AG04449 (cell line): ENCODE results near the gene UGT3A2.
"Not testable (repeated sequence)": the region's sequence is repeated elsewhere in the genome, so short reads cannot be mapped to it uniquely, and the experiment has no call there.

Source experiments
- CTCF ChIA-PET: fragments of 350-600 bp; formaldehyde crosslinking; extraction: SDS; loops from one replicate; lab custom pipeline; 2021; ENCODE audit warnings: antibody characterized with exemption; lab: Yijun Ruan, JAX
- POLR2A ChIA-PET: fragments of 400-600, 350-600 bp; formaldehyde crosslinking; extraction: SDS; loops from one replicate; lab custom pipeline; 2020; ENCODE audit warnings: antibody characterized with exemption, inconsistent platforms; lab: Yijun Ruan, JAX
- DNase-seq: peaks from one replicate; pipeline ENCODE4 v3.0.0-alpha.2; 2010; ENCODE audit warnings: low read depth, low spot score
- H3K4me3 ChIP-seq: 2 replicates; pipeline ENCODE4 v1.5.1; 2011; ENCODE audit warnings: low read depth, mild to moderate bottlenecking, control low read depth, low read length
- CTCF ChIP-seq: IDR thresholded peaks from one replicate; pipeline ENCODE4 v1.5.1; 2011; ENCODE audit warnings: mild to moderate bottlenecking, moderate library complexity, low read length, control low read depth, inconsistent platforms; ENCODE audit not compliant: insufficient read depth; ENCODE audit errors: missing control alignments

Gene UGT3A2

GRCh38 chr5:36045895-36046294 lies 20.8 kb downstream of the UGT3A2 start:
- no peak for TF ChIP-seq CTCF
- CTCF ChIA-PET: no interaction called here
- POLR2A ChIA-PET: no interaction called here
- no peak for DNase-seq
- no peak overlapping the region for H3K4me3 ChIP-seq

- no peak overlapping the region for H3K4me3 ChIP-seq
- POLR2A ChIA-PET: no interaction called here
- DNase-seq: no peak
- CTCF ChIA-PET: no interaction called here
- TF ChIP-seq CTCF: no peak
These were observed 25.2 kb downstream of the UGT3A2 start for GRCh38 chr5:36041537-36041845.

- H3K4me3 ChIP-seq: no peak overlapping the region
- ChIA-PET POLR2A (no interaction called here), CTCF (no interaction called here)
- TF ChIP-seq CTCF: no peak
- DNase-seq: no peak
These were observed 25.8 kb downstream of the UGT3A2 start for GRCh38 chr5:36040651-36041536.

- DNase-seq: no peak
- TF ChIP-seq CTCF: no peak
- H3K4me3 ChIP-seq: no peak overlapping the region
- CTCF ChIA-PET: no interaction called here
- POLR2A ChIA-PET: no interaction called here
These were observed 31.0 kb downstream of the UGT3A2 start for GRCh38 chr5:36035696-36036095.

- POLR2A ChIA-PET, H3K4me3 ChIP-seq, CTCF ChIA-PET, DNase-seq: not testable (repeated sequence)
These were observed 32.0 kb downstream of the UGT3A2 start for GRCh38 chr5:36034536-36035134.

- ChIA-PET CTCF (no interaction called here), POLR2A (no interaction called here)
- no peak overlapping the region for H3K4me3 ChIP-seq
- no peak for DNase-seq
- TF ChIP-seq CTCF: no peak
These were observed 33.2 kb downstream of the UGT3A2 start for GRCh38 chr5:36033486-36033885.
